ENCODE data around the gene STUB1. TPM values are rescaled to one million over a fixed set of nuclear protein-coding genes. Genes with fewer than 3 reads are reported as not detected.

Gene STUB1
- total RNA-seq, 1 experiment from 2014 or later = 111 TPM

DNA sequence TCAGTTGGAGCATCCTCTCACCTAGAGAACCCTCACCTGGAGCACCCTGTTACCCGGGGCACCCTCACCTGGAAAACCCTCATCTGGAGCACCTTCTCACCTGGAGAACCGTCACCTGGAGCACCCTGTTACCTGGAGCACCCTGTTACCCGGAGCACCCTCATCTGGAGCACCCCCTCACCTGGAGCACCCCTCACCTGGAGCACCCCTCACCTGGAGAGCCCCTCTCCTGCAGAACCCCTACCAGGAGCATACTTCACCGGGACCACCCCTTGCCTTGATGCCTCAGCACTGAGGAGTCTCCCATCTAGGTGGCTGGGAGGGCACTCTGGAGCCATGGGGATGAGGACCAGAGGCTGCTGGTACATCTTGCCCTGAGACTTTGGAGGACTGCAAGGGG lies 28.7 kb downstream of the STUB1 start:
- CTCF ChIA-PET = no interaction called here
- POLR2A ChIA-PET = no interaction called here
- no peak for TF ChIP-seq CTCF (IDR thresholded peaks at IDR 0.05 in 2 of 3, conservative IDR thresholded peaks at IDR 0.05 in 1 of 3; ENCODE audit: borderline replicate concordance in 1 of 3, insufficient read depth in 1 of 3, low read depth in 2 of 3, low read length in 2 of 3)
- TF ChIP-seq FOSL1 (IDR thresholded peaks at IDR 0.05; ENCODE audit: low read depth) = no peak
- TF ChIP-seq ZFX (IDR thresholded peaks at IDR 0.05) = no peak
- TF ChIP-seq, protein P1, sequence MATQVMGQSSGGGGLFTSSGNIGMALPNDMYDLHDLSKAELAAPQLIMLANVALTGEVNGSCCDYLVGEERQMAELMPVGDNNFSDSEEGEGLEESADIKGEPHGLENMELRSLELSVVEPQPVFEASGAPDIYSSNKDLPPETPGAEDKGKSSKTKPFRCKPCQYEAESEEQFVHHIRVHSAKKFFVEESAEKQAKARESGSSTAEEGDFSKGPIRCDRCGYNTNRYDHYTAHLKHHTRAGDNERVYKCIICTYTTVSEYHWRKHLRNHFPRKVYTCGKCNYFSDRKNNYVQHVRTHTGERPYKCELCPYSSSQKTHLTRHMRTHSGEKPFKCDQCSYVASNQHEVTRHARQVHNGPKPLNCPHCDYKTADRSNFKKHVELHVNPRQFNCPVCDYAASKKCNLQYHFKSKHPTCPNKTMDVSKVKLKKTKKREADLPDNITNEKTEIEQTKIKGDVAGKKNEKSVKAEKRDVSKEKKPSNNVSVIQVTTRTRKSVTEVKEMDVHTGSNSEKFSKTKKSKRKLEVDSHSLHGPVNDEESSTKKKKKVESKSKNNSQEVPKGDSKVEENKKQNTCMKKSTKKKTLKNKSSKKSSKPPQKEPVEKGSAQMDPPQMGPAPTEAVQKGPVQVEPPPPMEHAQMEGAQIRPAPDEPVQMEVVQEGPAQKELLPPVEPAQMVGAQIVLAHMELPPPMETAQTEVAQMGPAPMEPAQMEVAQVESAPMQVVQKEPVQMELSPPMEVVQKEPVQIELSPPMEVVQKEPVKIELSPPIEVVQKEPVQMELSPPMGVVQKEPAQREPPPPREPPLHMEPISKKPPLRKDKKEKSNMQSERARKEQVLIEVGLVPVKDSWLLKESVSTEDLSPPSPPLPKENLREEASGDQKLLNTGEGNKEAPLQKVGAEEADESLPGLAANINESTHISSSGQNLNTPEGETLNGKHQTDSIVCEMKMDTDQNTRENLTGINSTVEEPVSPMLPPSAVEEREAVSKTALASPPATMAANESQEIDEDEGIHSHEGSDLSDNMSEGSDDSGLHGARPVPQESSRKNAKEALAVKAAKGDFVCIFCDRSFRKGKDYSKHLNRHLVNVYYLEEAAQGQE (IDR thresholded peaks at IDR 0.05; ENCODE audit: low read depth) = no peak
- TF ChIP-seq, protein P2, sequence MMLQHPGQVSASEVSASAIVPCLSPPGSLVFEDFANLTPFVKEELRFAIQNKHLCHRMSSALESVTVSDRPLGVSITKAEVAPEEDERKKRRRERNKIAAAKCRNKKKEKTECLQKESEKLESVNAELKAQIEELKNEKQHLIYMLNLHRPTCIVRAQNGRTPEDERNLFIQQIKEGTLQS (IDR thresholded peaks at IDR 0.05) = no peak
- TF ChIP-seq JUND (IDR thresholded peaks at IDR 0.05) = no peak
- TF ChIP-seq SP1 (IDR thresholded peaks at IDR 0.05; ENCODE audit: low read depth) = no peak
- no peak for TF ChIP-seq ZBTB33 (IDR thresholded peaks at IDR 0.05; ENCODE audit: extremely low read depth, insufficient replicate concordance, low read length)
- no peak for TF ChIP-seq SIN3A (IDR thresholded peaks at IDR 0.05; ENCODE audit: low read depth)
- TF ChIP-seq ZNF274 (IDR thresholded peaks at IDR 0.05; ENCODE audit: low read depth, low read length) = no peak
- no peak for TF ChIP-seq MAX (IDR thresholded peaks at IDR 0.05)
- no peak for TF ChIP-seq SRF (IDR thresholded peaks at IDR 0.05; ENCODE audit: low read depth)
- TF ChIP-seq POLR2A (IDR thresholded peaks at IDR 0.05; ENCODE audit: borderline replicate concordance, extremely low read depth, insufficient read depth, insufficient read length) = no peak
- TF ChIP-seq EZH2 (IDR thresholded peaks at IDR 0.05) = no peak
- no peak for TF ChIP-seq POLR2AphosphoS5 (IDR thresholded peaks at IDR 0.05; ENCODE audit: low read depth, low read length)
- no peak for TF ChIP-seq CEBPB (IDR thresholded peaks at IDR 0.05; ENCODE audit: low read depth)
- Histone ChIP-seq H3K27me3 (ENCODE audit: insufficient read depth, low read length) (no peaks in the 10 kb centered on the region), H3K9me3 (ENCODE audit: control insufficient read depth in 1 of 2, insufficient read depth in 1 of 2, low read depth in 1 of 2, low read length in 2 of 2) (no peaks in the 10 kb centered on the region), H3K79me2 (ENCODE audit: insufficient read depth, low read length) (peaks cover 11% of the 10 kb centered on the region), H3K9me2 (ENCODE audit: insufficient read depth) (no peaks in the 10 kb centered on the region), H3K4me3 (replicated peaks in 1 of 2; ENCODE audit: low read depth in 1 of 2, low read length in 2 of 2) (no peak overlapping the region), H3K4me1 (ENCODE audit: control insufficient read depth in 1 of 2, insufficient read depth in 2 of 2, low read length in 2 of 2) (peaks cover 10 to 52% of the 10 kb centered on the region in 2 experiments), H3K4me2 (ENCODE audit: low read length) (no peak overlapping the region), H2AFZ (ENCODE audit: low read depth, low read length, poor library complexity, severe bottlenecking) (no peak overlapping the region), H3K36me3 (ENCODE audit: control insufficient read depth in 1 of 2, insufficient read depth in 2 of 2, low read length in 2 of 2) (no peaks in the 10 kb centered on the region), H3K9ac (ENCODE audit: low read length) (no peak overlapping the region), H3K27ac (ENCODE audit: low read depth, low read length) (no peak overlapping the region), H4K20me1 (ENCODE audit: insufficient read depth) (no peaks in the 10 kb centered on the region)
- ATAC-seq = no peak
- RAD21 ChIA-PET (ENCODE audit: low non-redundant PET in 1 of 2, low total read pairs in 2 of 2, uncharacterized antibody in 2 of 2, unreplicated experiment in 2 of 2) = no interaction called here
- intact Hi-C loops (cut with micrococcal nuclease) = no loop called here
- BruUV-seq (replicated peaks) = no TSS peak
- DNase-seq (ENCODE audit: low read depth, low spot score) = no peak
